HepG2 (cell line): ENCODE results near the gene SIK2. TPM values are rescaled to one million over a fixed set of nuclear protein-coding genes. Genes with fewer than 3 reads are reported as not detected.

Experiments used
- ARNT2 ChIP-seq: sonication (generic); formaldehyde crosslinking; IDR thresholded peaks from 2 replicates; pipeline ENCODE4 v1.8.0; 2022; ENCODE audit warnings: mild to moderate bottlenecking, low read depth, missing genetic modification reagents, moderate library complexity
- EHMT2 ChIP-seq: fragments of 200-600 bp; sonication (generic); IDR thresholded peaks from 2 replicates; pipeline ENCODE4 v1.7.0; 2017; ENCODE audit warnings: antibody characterized with exemption, low read depth, low read length, borderline replicate concordance
- FOXA3 ChIP-seq: IDR thresholded peaks from 2 replicates; pipeline ENCODE4 v1.6.1; 2016; ENCODE audit warnings: missing genetic modification reagents, missing compliant biosample characterization
- FOXK1 ChIP-seq: sonication (generic); formaldehyde crosslinking; IDR thresholded peaks from 2 replicates; pipeline ENCODE4 v1.4.0; 2020; ENCODE audit warnings: low read depth, missing genetic modification reagents, borderline replicate concordance
- GTF2F1 ChIP-seq: fragments of 150-350 bp; IDR thresholded peaks from 2 replicates; pipeline ENCODE4 v1.6.1; 2014; ENCODE audit warnings: low read length
- HOXA3 ChIP-seq: sonication (generic); formaldehyde crosslinking; IDR thresholded peaks from 2 replicates; pipeline ENCODE4 v1.5.0; 2020; ENCODE audit warnings: missing genetic modification reagents
- JUND ChIP-seq: sonication (generic); formaldehyde crosslinking; IDR thresholded peaks from 2 replicates; pipeline ENCODE4 v1.8.0; 2022; ENCODE audit warnings: mild to moderate bottlenecking, missing genetic modification reagents
- KAT2B ChIP-seq: fragments of 150-350 bp; IDR thresholded peaks from 2 replicates; pipeline ENCODE4 v1.6.1; 2014; ENCODE audit warnings: low read depth, low read length, borderline replicate concordance
- KDM2A ChIP-seq: sonication (generic); formaldehyde crosslinking; IDR thresholded peaks from 2 replicates; pipeline ENCODE4 v1.4.0; 2020; ENCODE audit warnings: low read depth, missing genetic modification reagents, borderline replicate concordance
- MAFK ChIP-seq, 2 experiments: IDR thresholded peaks in 1 of 2; conservative IDR thresholded peaks in 1 of 2; 2 replicates each; pipeline ENCODE4 v1.6.1; 2011; ENCODE audit warnings: improper control_type of control experiment in 2 of 2, low read length in 2 of 2
- NFYC ChIP-seq: IDR thresholded peaks from 2 replicates; pipeline ENCODE4 v1.6.1; 2016; ENCODE audit warnings: missing genetic modification reagents, missing compliant biosample characterization
- POGZ ChIP-seq: sonication (generic); formaldehyde crosslinking; IDR thresholded peaks from 2 replicates; pipeline ENCODE4 v1.4.0; 2020; ENCODE audit warnings: mild to moderate bottlenecking, missing genetic modification reagents
- STAT5B ChIP-seq: sonication (generic); formaldehyde crosslinking; IDR thresholded peaks from 2 replicates; pipeline ENCODE4 v1.4.0; 2020; ENCODE audit warnings: missing genetic modification reagents
- TARDBP ChIP-seq: sonication (generic); formaldehyde crosslinking; IDR thresholded peaks from 2 replicates; pipeline ENCODE4 v1.8.0; 2022; ENCODE audit warnings: mild to moderate bottlenecking, missing genetic modification reagents
- TRIM24 ChIP-seq: sonication (generic); formaldehyde crosslinking; IDR thresholded peaks from 2 replicates; pipeline ENCODE4 v1.8.0; 2022; ENCODE audit warnings: mild to moderate bottlenecking, missing genetic modification reagents
- XBP1 ChIP-seq: sonication (generic); formaldehyde crosslinking; IDR thresholded peaks from 2 replicates; pipeline ENCODE4 v1.5.0; 2020; ENCODE audit warnings: missing genetic modification reagents
- ZEB1 ChIP-seq: IDR thresholded peaks from 2 replicates; pipeline ENCODE4 v1.6.1; 2012; ENCODE audit warnings: mild to moderate bottlenecking, low read depth, inconsistent platforms; ENCODE audit not compliant: insufficient replicate concordance
- ZFP62 ChIP-seq: sonication (generic); formaldehyde crosslinking; IDR thresholded peaks from 2 replicates; pipeline ENCODE4 v1.4.0; 2020; ENCODE audit warnings: missing genetic modification reagents
- ZNF180 ChIP-seq: sonication (generic); formaldehyde crosslinking; IDR thresholded peaks from 2 replicates; pipeline ENCODE4 v1.4.0; 2020; ENCODE audit warnings: low read depth, missing genetic modification reagents, borderline replicate concordance
- ZNF296 ChIP-seq: sonication (generic); formaldehyde crosslinking; conservative IDR thresholded peaks from 2 replicates; pipeline ENCODE4 v1.5.0; 2020; ENCODE audit warnings: mild to moderate bottlenecking, missing genetic modification reagents
- ZNF331 ChIP-seq: sonication (generic); formaldehyde crosslinking; IDR thresholded peaks from 2 replicates; pipeline ENCODE4 v1.4.0; 2020; ENCODE audit warnings: missing genetic modification reagents
- ZNF564 ChIP-seq: sonication (generic); formaldehyde crosslinking; IDR thresholded peaks from 2 replicates; pipeline ENCODE4 v1.8.1; 2023; ENCODE audit warnings: mild to moderate bottlenecking, missing genetic modification reagents
- ZNF607 ChIP-seq: sonication (generic); formaldehyde crosslinking; IDR thresholded peaks from 2 replicates; pipeline ENCODE4 v1.5.1; 2020; ENCODE audit warnings: missing genetic modification reagents, mild to moderate bottlenecking, borderline replicate concordance
- ZNF672 ChIP-seq: sonication (generic); formaldehyde crosslinking; IDR thresholded peaks from 2 replicates; pipeline ENCODE4 v1.8.1; 2022; ENCODE audit warnings: missing genetic modification reagents
- polyA plus RNA-seq, 8 experiments: library from polyadenylated mRNA; depleted of rRNA in 3 of 8; stranded (reverse) in 7 of 8; unstranded in 1 of 8; fragments of >200 nt; fragmentation: Illumina TruSeq in 4 of 8; extraction: Trizol in 4 of 8; gene quantifications; 2 replicates each; pipeline versions ENCODE4 v1.2.1 to v1.2.3, GENCODE V29; 2011 to 2016; ENCODE audit warnings: low read depth in 4 of 8, missing spikeins in 1 of 8, mixed read lengths in 1 of 8; ENCODE audit not compliant: insufficient read depth in 1 of 8
- total RNA-seq, 5 experiments: library from RNA; depleted of rRNA; stranded (reverse); fragments of >200 nt; fragmentation: Illumina TruSeq; extraction: Trizol; gene quantifications; 2 replicates each; pipeline ENCODE4 v1.2.3, GENCODE V29; 2016; ENCODE audit warnings: low read depth in 1 of 5
- TF ChIP-seq, protein P1 (sequence below): sonication (generic); formaldehyde crosslinking; IDR thresholded peaks from 2 replicates; pipeline ENCODE4 v1.5.0; 2020; ENCODE audit warnings: mild to moderate bottlenecking, missing genetic modification reagents, borderline replicate concordance

SIK2 gene
- total and polyA plus RNA-seq, 2 of the 13 experiments (the other 11 are each of a cell fraction or from before 2014, with no cell fraction given), result 8.1 to 15.4 TPM

DNA sequence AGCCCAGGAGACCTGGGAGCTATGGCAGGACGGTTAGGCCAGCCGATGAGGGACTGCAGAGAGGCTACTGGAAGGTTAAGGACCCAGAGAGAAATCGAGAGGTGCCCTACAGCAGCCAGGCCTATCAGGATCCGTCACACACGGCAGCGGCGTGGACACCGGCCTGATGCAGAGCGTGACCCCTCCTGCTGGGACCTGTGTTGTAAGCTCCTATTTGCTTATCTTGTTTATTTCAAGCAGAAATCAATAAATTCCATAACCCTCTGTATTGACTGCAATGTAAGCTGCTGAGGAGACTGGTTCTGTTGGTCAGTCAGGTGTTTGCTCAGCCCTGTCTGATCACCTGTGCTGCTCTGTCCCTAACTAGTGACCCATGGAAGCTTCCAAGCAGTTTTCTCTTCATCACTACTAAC, 124.1 kb downstream of the SIK2 start (continued):
- TF ChIP-seq, protein P1, sequence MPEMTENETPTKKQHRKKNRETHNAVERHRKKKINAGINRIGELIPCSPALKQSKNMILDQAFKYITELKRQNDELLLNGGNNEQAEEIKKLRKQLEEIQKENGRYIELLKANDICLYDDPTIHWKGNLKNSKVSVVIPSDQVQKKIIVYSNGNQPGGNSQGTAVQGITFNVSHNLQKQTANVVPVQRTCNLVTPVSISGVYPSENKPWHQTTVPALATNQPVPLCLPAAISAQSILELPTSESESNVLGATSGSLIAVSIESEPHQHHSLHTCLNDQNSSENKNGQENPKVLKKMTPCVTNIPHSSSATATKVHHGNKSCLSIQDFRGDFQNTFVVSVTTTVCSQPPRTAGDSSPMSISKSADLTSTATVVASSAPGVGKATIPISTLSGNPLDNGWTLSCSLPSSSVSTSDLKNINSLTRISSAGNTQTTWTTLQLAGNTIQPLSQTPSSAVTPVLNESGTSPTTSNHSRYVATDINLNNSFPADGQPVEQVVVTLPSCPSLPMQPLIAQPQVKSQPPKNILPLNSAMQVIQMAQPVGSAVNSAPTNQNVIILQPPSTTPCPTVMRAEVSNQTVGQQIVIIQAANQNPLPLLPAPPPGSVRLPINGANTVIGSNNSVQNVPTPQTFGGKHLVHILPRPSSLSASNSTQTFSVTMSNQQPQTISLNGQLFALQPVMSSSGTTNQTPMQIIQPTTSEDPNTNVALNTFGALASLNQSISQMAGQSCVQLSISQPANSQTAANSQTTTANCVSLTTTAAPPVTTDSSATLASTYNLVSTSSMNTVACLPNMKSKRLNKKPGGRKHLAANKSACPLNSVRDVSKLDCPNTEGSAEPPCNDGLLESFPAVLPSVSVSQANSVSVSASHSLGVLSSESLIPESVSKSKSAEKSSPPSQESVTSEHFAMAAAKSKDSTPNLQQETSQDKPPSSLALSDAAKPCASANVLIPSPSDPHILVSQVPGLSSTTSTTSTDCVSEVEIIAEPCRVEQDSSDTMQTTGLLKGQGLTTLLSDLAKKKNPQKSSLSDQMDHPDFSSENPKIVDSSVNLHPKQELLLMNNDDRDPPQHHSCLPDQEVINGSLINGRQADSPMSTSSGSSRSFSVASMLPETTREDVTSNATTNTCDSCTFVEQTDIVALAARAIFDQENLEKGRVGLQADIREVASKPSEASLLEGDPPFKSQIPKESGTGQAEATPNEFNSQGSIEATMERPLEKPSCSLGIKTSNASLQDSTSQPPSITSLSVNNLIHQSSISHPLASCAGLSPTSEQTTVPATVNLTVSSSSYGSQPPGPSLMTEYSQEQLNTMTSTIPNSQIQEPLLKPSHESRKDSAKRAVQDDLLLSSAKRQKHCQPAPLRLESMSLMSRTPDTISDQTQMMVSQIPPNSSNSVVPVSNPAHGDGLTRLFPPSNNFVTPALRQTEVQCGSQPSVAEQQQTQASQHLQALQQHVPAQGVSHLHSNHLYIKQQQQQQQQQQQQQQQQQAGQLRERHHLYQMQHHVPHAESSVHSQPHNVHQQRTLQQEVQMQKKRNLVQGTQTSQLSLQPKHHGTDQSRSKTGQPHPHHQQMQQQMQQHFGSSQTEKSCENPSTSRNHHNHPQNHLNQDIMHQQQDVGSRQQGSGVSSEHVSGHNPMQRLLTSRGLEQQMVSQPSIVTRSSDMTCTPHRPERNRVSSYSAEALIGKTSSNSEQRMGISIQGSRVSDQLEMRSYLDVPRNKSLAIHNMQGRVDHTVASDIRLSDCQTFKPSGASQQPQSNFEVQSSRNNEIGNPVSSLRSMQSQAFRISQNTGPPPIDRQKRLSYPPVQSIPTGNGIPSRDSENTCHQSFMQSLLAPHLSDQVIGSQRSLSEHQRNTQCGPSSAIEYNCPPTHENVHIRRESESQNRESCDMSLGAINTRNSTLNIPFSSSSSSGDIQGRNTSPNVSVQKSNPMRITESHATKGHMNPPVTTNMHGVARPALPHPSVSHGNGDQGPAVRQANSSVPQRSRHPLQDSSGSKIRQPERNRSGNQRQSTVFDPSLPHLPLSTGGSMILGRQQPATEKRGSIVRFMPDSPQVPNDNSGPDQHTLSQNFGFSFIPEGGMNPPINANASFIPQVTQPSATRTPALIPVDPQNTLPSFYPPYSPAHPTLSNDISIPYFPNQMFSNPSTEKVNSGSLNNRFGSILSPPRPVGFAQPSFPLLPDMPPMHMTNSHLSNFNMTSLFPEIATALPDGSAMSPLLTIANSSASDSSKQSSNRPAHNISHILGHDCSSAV, result no peak
- no peak for TF ChIP-seq STAT5B
- TF ChIP-seq ZNF564 (CRISPR knock-in tag), result no peak
- TF ChIP-seq TRIM24 (CRISPR knock-in tag), result no peak
- no peak for TF ChIP-seq ZNF672 (CRISPR knock-in tag)
- TF ChIP-seq TARDBP (CRISPR knock-in tag), result peak; percentile 74; the same call in 1 of the 2 replicates
- peak; percentile 90; the same call in 1 of the 2 replicates for TF ChIP-seq FOXK1 (CRISPR knock-in tag)
- no peak for TF ChIP-seq ARNT2 (CRISPR knock-in tag)
- TF ChIP-seq XBP1, result no peak
- TF ChIP-seq ZNF296 (CRISPR knock-in tag), result 0 out of 2 replicates have a peak, but pooled peaks have one; percentile 24
- TF ChIP-seq KAT2B, result peak; percentile 98
- TF ChIP-seq KDM2A (CRISPR knock-in tag), result peak; percentile 42; the same call in 1 of the 2 replicates
- TF ChIP-seq MAFK (conservative IDR thresholded peaks at IDR 0.05 in 1 of 2, IDR thresholded peaks at IDR 0.05 in 1 of 2; ENCODE audit: low read length in 2 of 2), result peak; percentile 13 to 32; a peak in 1 of 4 replicates
- no peak for TF ChIP-seq ZNF180 (CRISPR knock-in tag)
- TF ChIP-seq ZNF607, result no peak
- no peak for TF ChIP-seq GTF2F1
- peak; percentile 82; the same call in 1 of the 2 replicates for TF ChIP-seq POGZ
- peak; percentile 86; the same call in 1 of the 2 replicates for TF ChIP-seq HOXA3 (CRISPR knock-in tag)
- TF ChIP-seq FOXA3 (CRISPR knock-in tag), result peak; percentile 95
- peak; percentile 67; the same call in 1 of the 2 replicates for TF ChIP-seq JUND
- TF ChIP-seq ZEB1, result peak; percentile 97
- peak; percentile 85; the same call in 1 of the 2 replicates for TF ChIP-seq ZNF331
- no peak for TF ChIP-seq NFYC (CRISPR knock-in tag)
- TF ChIP-seq ZFP62 (CRISPR knock-in tag), result no peak
- no peak for TF ChIP-seq EHMT2
